Ishikawa (cell line): ENCODE data around the gene SNED1.

Experiments used
- CEBPB ChIP-seq: IDR thresholded peaks from 2 replicates; pipeline ENCODE4 v1.6.1; 2012
- CREB1 ChIP-seq: IDR thresholded peaks from 2 replicates; pipeline ENCODE4 v1.6.1; 2012; ENCODE audit warnings: low read depth
- EGR1 ChIP-seq: IDR thresholded peaks from 2 replicates; pipeline ENCODE4 v1.6.1; 2012
- EP300 ChIP-seq: IDR thresholded peaks from 2 replicates; pipeline ENCODE4 v1.6.1; 2012; ENCODE audit warnings: borderline replicate concordance
- FOXM1 ChIP-seq: IDR thresholded peaks from 2 replicates; pipeline ENCODE4 v1.6.1; 2012; ENCODE audit warnings: low read depth, borderline replicate concordance
- NFIC ChIP-seq: IDR thresholded peaks from 2 replicates; pipeline ENCODE4 v1.6.1; 2012
- RAD21 ChIP-seq: IDR thresholded peaks from 2 replicates; pipeline ENCODE4 v1.6.1; 2012; ENCODE audit warnings: low read depth
- REST ChIP-seq: IDR thresholded peaks from 2 replicates; pipeline ENCODE4 v1.6.1; 2012; ENCODE audit warnings: low read depth, mild to moderate bottlenecking
- TAF1 ChIP-seq: IDR thresholded peaks from 2 replicates; pipeline ENCODE4 v1.6.1; 2012; ENCODE audit warnings: low read depth, mild to moderate bottlenecking
- TCF12 ChIP-seq: IDR thresholded peaks from 2 replicates; pipeline ENCODE4 v1.6.1; 2012; ENCODE audit warnings: low read depth
- TEAD4 ChIP-seq: IDR thresholded peaks from 2 replicates; pipeline ENCODE4 v1.6.1; 2012
- USF1 ChIP-seq: IDR thresholded peaks from 2 replicates; pipeline ENCODE4 v1.6.1; 2012
- YY1 ChIP-seq: IDR thresholded peaks from 2 replicates; pipeline ENCODE4 v1.6.1; 2012; ENCODE audit warnings: low read depth
- ZBTB7A ChIP-seq: IDR thresholded peaks from 2 replicates; pipeline ENCODE4 v1.6.1; 2012; ENCODE audit warnings: low read depth
- TF ChIP-seq, protein P1 (sequence below): IDR thresholded peaks from 2 replicates; pipeline ENCODE4 v1.6.1; 2012

The SNED1 gene

DNA sequence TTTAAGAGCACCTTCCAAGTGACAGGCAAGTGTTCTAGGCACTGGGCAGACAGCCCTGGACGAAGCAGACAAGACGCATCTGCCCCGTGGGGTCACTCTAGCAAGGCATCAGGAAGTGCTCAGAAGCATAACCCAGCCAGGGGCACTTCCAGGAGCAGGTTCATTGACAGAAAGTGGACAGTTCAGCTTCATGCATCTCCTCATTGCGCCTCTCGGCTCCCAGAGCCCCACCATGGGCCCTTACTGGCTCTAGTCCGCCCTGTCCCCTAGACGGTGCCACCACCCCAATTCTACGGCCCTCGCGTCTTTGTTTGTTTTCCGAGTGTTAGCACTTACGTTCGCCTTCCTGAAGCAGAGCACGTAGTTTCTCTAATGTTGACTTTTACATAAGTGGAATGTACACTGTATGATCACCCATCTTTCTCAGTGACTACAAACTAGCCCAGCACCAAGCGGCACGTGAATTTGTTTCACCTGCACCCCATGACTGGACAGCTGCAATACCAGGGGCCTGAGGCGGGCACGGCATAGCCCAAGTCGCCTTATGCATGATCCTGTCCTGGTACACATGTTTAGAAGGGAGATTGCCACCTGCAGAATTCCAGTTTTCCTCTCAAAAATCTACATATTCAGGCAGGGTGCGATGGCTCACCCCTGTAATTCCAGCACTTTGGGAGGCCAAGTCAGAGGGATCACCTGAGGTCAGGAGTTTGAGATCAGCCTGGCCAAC is 33.2 kb downstream of the SNED1 start:
- no peak for TF ChIP-seq NFIC
- TF ChIP-seq CEBPB = no peak
- TF ChIP-seq RAD21 = no peak

- TF ChIP-seq RAD21 = no peak
- TF ChIP-seq CREB1 = no peak
- no peak for TF ChIP-seq CEBPB
- no peak for TF ChIP-seq EGR1
- TF ChIP-seq ZBTB7A = no peak
- TF ChIP-seq TCF12 = no peak
- TF ChIP-seq YY1 = no peak
- no peak for TF ChIP-seq EP300
- no peak for TF ChIP-seq FOXM1
- no peak for TF ChIP-seq USF1
- TF ChIP-seq, protein P1, sequence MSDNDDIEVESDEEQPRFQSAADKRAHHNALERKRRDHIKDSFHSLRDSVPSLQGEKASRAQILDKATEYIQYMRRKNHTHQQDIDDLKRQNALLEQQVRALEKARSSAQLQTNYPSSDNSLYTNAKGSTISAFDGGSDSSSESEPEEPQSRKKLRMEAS = no peak
These were observed 35.0 kb downstream of the SNED1 start for GRCh38 chr2:241033336-241033987.

DNA sequence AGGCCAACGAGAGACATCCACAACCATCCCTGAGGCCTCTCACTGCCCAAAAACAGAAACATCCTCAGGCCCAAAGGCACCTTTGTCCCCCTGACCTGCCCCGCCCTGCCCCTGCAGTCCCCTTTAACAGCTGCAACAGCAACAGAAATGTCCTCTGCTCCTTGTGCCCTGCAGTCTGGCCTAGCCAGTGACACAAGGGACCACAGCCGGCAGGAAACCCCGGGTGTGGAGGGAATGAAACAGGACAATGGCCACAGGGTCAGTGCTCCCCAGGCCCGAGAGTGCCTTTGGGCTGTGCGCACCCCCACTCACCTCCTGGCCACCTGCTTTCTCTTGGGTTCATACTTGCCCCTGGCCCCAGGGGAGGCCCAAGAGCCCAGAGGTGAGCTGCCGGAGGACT is 35.6 kb downstream of the SNED1 start:
- TF ChIP-seq, protein P1 = no peak
- TF ChIP-seq ZBTB7A = no peak
- no peak for TF ChIP-seq TAF1
- TF ChIP-seq CREB1 = no peak
- TF ChIP-seq USF1 = no peak
- no peak for TF ChIP-seq NFIC
- TF ChIP-seq TEAD4 = no peak
- TF ChIP-seq TCF12 = no peak
- TF ChIP-seq YY1 = no peak
- no peak for TF ChIP-seq RAD21
- no peak for TF ChIP-seq EP300

- TF ChIP-seq TCF12 (no peak), RAD21 (no peak), YY1 (no peak), CREB1 (no peak), EGR1 (no peak), EP300 (no peak)
These were observed 36.2 kb downstream of the SNED1 start for GRCh38 chr2:241034490-241035141.

DNA sequence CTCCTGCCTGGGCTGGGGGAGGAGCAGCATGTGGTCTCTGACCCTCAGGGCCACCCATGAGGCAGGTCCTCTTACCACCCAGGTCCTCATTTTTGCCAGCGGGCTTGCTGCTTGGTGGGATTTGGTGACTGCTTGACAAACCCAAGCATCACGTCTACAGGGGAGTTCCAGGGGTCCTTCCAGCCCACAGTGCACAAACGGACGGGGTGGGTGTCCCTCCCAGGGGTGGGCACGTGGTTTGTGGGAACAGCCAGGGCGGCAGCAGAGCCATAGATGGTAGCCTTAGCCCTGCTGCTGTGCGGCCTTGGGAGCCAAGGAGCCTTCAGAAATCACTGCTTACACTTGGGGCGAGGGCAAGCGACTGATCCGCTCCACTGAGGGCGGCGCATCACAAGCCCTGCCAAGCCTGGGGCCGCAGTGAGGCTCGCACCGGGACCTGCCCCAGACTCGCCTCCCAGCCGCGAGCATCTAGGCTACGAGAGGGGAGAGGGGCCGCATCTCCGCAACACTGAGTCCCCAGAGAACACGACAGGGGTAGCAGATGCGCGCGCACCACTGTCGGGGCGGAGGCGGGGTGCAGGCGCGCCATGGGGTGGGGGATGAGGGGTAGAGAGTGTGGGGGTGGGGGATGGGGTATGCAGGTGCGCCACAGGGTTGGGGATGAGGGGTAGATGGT is 36.9 kb downstream of the SNED1 start:
- TF ChIP-seq REST = no peak
- TF ChIP-seq FOXM1 = no peak
- no peak for TF ChIP-seq USF1
- TF ChIP-seq TEAD4 = no peak
- TF ChIP-seq TAF1 = no peak
- TF ChIP-seq EP300 = no peak
- TF ChIP-seq ZBTB7A = 0 out of 2 replicates have a peak, but pooled peaks have one; percentile 25

- no peak for TF ChIP-seq NFIC
- TF ChIP-seq, protein P1 = peak; percentile 40; the same call in 1 of the 2 replicates
These were observed 37.5 kb downstream of the SNED1 start for GRCh38 chr2:241035818-241036396.
